Measurements from ENCODE around the gene AHNAK2. TPM values are rescaled to one million over a fixed set of nuclear protein-coding genes. Genes with fewer than 3 reads are reported as not detected.

The AHNAK2 gene
- total RNA-seq, 4 donors from 2014 or later: 3.2 to 19.0 (median 10.7) TPM

DNA sequence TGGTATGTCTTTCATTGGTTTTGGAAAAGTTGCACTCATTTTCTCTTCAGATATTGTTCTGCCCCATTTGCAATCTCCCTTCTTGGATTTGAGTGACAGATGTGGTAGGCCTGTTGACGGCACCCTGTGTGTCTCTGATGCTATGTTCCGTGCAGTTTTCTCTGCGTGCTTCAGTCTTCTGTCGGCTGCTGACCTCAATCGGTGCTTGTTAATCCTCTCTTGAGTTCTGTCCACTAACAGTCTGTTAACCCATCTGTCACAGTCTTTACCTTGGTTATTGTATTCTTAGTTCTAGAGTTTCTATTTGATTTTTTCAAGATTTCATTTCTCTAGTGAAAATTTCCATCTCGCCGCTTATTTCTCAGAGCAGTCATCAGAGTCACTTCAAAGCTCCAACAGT lies 74.2 kb downstream of the AHNAK2 start:
- Histone ChIP-seq H3K4me3 (no peak overlapping the region), H3K27ac (no peak overlapping the region), H3K27me3 (no peaks in the 10 kb centered on the region), H3K36me3 (no peaks in the 10 kb centered on the region), H3K9me3 (no peaks in the 10 kb centered on the region), H3K4me1 (no peaks in the 10 kb centered on the region)
- DNase-seq: no peak
- TF ChIP-seq, protein P1, sequence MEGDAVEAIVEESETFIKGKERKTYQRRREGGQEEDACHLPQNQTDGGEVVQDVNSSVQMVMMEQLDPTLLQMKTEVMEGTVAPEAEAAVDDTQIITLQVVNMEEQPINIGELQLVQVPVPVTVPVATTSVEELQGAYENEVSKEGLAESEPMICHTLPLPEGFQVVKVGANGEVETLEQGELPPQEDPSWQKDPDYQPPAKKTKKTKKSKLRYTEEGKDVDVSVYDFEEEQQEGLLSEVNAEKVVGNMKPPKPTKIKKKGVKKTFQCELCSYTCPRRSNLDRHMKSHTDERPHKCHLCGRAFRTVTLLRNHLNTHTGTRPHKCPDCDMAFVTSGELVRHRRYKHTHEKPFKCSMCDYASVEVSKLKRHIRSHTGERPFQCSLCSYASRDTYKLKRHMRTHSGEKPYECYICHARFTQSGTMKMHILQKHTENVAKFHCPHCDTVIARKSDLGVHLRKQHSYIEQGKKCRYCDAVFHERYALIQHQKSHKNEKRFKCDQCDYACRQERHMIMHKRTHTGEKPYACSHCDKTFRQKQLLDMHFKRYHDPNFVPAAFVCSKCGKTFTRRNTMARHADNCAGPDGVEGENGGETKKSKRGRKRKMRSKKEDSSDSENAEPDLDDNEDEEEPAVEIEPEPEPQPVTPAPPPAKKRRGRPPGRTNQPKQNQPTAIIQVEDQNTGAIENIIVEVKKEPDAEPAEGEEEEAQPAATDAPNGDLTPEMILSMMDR (IDR thresholded peaks at IDR 0.05): no peak

DNA sequence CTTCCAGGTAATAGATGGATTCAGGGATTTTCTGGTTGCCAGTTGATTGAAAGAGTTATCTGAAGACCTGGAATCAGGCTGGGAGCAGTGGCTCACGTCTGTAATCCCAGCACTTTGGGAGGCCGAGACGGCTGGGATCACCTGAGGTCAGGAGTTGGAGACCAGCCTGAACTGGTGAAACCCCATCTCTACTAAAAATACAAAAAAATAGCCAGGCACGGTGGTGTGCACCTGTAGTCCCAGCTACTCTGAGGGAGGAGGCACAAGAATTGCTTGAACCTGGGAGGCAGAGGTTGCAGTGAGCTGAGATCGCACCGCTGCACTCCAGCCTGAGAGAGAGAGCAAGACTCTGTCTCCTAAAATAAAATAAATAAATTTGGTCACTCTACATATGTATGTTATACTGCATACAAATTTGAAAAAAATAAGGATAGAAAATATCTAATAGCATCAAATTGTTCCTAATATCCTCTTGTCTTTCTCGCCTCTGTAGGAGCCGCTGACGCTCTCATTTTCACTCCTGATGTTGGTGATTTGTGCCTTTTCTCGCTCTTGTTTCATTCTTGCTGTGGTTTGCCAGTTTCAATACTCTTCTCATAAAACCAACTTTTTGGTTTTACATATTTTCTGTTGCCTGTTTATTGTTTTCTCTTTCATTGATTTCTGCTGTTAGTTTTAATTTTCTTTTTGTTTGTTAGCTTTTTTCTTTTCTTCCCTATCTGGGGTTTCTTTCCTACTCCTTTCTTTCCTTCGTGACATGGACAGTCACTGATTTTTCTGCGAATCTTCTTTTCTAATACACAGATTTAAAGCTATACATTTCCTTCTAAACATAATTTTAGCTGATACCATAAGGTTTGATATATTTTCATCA lies 77.3 kb downstream of the AHNAK2 start:
- Histone ChIP-seq H3K27ac (no peak overlapping the region), H3K36me3 (no peaks in the 10 kb centered on the region), H3K27me3 (no peaks in the 10 kb centered on the region), H3K9me3 (no peaks in the 10 kb centered on the region), H3K4me3 (no peak overlapping the region), H3K4me1 (no peaks in the 10 kb centered on the region)
- DNase-seq: no peak
- TF ChIP-seq, protein P1 (IDR thresholded peaks at IDR 0.05): no peak
- no peak for TF ChIP-seq POLR2A (IDR thresholded peaks at IDR 0.05)

DNA sequence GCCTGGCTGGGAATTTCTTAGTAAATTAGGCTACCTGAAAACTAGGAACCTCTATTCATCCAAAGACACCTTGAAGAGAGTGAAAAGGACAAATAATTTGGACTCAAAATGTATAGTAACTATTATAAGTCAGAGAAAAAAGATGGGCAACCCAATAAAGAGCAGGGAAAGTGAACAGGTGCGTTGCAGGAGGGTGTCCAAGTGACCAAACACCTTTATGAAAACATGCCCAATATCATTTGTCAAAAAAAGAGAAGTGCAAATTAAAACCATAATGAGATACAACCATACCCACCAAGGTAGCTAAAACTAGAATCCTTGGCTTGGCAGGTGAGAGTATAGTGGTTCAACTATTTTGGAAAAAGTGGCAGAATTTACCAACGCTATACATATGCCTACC lies 78.4 kb downstream of the AHNAK2 start:
- TF ChIP-seq, protein P1 (IDR thresholded peaks at IDR 0.05): no peak
- no peak for TF ChIP-seq POLR2A (IDR thresholded peaks at IDR 0.05)
- no peak overlapping the region for H3K4me3 ChIP-seq
- DNase-seq: no peak
- H3K4me1 ChIP-seq: no peaks in the 10 kb centered on the region
- H3K36me3 ChIP-seq: peaks cover 0 to 9% (median 0%) of the 10 kb centered on the region in 3 donors
- no peaks in the 10 kb centered on the region for H3K9me3 ChIP-seq
- H3K27ac ChIP-seq: no peak overlapping the region
- H3K27me3 ChIP-seq: no peaks in the 10 kb centered on the region

DNA sequence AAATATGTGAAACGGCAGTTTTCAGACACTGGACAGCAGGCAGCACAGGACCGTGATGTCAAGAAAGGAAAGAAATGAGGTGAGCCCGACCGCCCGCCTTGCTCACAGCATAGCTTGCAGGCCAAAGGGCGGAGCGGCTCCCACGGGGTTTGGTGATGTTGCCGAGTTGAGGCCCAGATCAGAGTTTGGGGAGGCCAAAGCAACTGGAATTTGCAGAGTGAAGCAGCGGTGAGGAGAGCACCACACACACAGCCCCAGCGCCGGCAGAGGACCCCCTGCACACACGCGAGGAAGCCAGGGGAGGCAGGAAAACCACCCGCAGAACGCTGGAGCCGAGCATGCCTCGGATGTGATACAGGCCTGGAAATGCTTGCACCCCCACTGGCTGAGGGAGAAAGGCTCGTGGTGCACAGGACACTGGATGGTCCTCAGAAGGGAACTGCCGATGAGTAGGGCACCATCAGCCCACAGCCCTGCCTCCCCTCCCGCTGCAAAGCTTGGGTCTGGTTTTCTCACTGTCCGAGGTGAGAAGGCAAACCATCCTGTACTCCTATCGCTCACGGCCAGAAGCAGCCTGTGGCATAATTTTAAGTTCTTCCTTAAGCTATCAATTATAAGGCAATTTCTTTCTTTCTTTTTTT lies 79.2 kb downstream of the AHNAK2 start:
- no peak for DNase-seq
- TF ChIP-seq POLR2A (IDR thresholded peaks at IDR 0.05): no peak
- TF ChIP-seq, protein P1 (IDR thresholded peaks at IDR 0.05): no peak
- no peak overlapping the region for H3K27ac ChIP-seq
- no peaks in the 10 kb centered on the region for H3K27me3 ChIP-seq
- peaks cover 0 to 16% (median 0%) of the 10 kb centered on the region in 3 donors for H3K36me3 ChIP-seq
- H3K4me1 ChIP-seq: no peaks in the 10 kb centered on the region
- H3K4me3 ChIP-seq: no peak overlapping the region
- no peaks in the 10 kb centered on the region for H3K9me3 ChIP-seq

DNA sequence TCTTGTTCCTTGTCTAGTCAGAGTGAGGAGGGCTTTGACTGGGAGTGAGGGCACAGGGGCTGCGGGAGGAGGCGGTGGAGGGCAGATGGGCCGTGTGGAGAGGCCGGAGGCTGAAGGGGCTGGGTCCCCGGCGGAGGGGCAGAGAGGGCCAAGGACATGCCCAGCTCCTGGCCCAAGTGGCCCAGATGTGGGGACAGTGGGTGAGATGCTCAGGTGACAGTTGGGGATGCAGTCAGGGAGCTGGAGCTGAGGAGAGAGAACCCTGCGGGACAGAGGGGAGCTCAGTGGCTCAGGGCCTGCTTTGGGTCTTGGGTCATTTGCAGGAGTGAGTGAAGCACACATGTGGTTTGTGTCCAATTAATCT lies 80.0 kb downstream of the AHNAK2 start:
- H3K27me3 ChIP-seq: no peaks in the 10 kb centered on the region
- no peak for DNase-seq
- no peaks in the 10 kb centered on the region for H3K9me3 ChIP-seq
- peaks cover 0 to 5% (median 0%) of the 10 kb centered on the region in 4 donors for H3K4me1 ChIP-seq
- peaks cover 0 to 16% (median 0%) of the 10 kb centered on the region in 3 donors for H3K36me3 ChIP-seq
- TF ChIP-seq POLR2A (IDR thresholded peaks at IDR 0.05): no peak
- TF ChIP-seq, protein P1 (IDR thresholded peaks at IDR 0.05): no peak
- H3K4me3 ChIP-seq: no peak overlapping the region
- no peak overlapping the region for H3K27ac ChIP-seq

Measured in Peyer's patch (tissue), 4 donors.